Fibroblast of the aortic adventitia (primary cell): ENCODE measurements around the gene KRTAP10-2. TPM values are rescaled to one million over a fixed set of nuclear protein-coding genes. Genes with fewer than 3 reads are reported as not detected.

Experiments
- DNase-seq: peaks from one replicate; pipeline ENCODE4 v3.0.0-alpha.2; 2010; ENCODE audit warnings: low read depth
- H3K4me3 ChIP-seq: 2 replicates; pipeline ENCODE4 v1.5.1; 2011; ENCODE audit warnings: low read depth, mild to moderate bottlenecking, control low read depth, low read length, moderate library complexity
- total RNA-seq: library from RNA; depleted of rRNA; stranded (reverse); fragments of >200 nt; gene quantifications from 2 replicates; pipeline ENCODE4 v1.2.3, GENCODE V29; 2012; ENCODE audit warnings: low replicate concordance
- TF ChIP-seq, protein P1 (sequence below): IDR thresholded peaks from 2 replicates; pipeline ENCODE4 v1.5.1; 2011; ENCODE audit warnings: mild to moderate bottlenecking, low read length, control low read depth, inconsistent platforms; ENCODE audit not compliant: insufficient read depth

The KRTAP10-2 gene
- total RNA-seq, 1 donor: not detected

DNA sequence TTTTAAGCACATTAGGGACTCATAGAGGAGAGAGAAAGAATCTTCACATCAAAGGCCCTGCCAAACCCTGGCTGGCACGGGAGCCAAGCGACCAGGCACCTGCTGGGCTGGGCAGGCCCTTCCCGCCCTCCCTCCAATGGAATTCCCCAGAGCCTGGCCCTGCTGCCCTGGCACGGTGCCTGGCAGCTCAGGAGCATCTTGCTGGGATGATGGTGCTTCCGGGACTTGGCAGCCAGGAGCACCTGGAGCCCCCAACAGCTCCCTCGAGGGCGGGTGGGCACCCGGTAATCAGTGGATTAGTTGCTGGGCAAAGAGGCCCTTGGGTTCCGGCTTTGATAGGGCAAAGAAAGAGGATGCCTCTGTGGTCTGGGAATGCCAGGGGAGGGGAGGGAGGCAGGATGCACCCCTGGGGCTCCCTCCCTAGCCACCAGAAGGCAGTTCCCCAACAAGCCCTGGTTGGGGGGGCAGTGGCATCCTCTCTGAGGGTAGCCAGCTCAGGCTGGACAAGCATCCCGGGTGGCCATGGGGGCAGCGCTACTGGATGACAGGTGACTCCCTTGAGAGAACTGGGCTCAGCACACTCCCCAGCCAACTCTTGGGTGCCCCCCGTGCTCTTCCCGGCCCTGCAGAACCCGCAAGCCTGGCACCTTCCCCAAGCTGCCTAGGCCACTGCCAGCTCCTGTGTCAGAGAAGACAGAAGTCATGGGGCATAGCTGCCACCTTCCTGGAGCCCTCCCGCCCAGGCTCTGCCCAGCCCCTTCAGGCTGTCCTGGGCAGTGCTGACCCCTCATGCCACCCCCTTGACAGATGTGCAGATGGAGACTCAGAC, 37.7 kb downstream of the KRTAP10-2 start:
- H3K4me3 ChIP-seq: no peak overlapping the region
- no peak for DNase-seq
- TF ChIP-seq, protein P1, sequence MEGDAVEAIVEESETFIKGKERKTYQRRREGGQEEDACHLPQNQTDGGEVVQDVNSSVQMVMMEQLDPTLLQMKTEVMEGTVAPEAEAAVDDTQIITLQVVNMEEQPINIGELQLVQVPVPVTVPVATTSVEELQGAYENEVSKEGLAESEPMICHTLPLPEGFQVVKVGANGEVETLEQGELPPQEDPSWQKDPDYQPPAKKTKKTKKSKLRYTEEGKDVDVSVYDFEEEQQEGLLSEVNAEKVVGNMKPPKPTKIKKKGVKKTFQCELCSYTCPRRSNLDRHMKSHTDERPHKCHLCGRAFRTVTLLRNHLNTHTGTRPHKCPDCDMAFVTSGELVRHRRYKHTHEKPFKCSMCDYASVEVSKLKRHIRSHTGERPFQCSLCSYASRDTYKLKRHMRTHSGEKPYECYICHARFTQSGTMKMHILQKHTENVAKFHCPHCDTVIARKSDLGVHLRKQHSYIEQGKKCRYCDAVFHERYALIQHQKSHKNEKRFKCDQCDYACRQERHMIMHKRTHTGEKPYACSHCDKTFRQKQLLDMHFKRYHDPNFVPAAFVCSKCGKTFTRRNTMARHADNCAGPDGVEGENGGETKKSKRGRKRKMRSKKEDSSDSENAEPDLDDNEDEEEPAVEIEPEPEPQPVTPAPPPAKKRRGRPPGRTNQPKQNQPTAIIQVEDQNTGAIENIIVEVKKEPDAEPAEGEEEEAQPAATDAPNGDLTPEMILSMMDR: no peak

DNA sequence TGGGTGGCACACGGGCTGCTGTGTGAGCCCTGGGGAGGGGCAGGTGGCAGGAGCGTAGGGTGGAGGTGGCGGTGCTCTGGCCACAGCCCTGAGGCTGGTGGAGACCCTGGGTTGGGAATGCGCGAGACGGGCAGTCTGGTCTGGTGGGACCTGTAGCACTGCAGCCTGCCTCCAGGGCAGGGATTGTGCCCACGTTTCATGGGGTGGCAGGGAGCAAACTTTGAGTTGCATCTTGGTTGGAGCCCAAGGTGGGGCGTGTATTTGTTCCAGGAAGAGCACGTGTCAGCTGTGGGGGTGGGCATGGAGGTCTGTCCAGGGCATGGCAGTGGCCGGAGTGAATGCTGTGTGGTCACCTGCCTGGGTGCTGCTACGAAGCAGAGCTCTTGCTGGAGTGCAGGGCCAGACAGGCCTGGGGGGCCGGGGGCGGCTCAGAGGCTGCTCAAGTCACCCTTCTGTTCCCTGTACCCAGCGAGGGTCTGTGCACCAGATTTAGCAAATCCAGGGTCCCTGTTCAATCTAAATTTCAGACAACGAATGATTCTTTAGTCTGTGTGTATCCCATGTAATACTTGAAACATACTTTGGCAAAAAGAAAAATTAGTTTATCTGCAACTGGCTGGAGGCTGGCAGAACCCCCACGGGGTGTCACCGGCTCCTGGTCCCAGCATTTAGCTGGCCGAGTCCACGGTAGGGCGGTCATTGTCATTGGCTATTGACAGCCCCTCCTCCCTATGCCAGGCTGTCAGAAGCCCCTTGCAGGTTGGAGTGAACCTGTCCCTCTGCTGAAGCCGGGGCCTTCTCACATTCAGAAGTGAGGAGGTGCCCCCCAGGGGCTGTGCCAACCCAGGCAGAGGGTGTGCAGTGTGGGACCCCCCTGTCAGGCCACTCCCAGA, 38.6 kb downstream of the KRTAP10-2 start:
- no peak for DNase-seq
- TF ChIP-seq, protein P1: no peak
- H3K4me3 ChIP-seq: no peak overlapping the region

DNA sequence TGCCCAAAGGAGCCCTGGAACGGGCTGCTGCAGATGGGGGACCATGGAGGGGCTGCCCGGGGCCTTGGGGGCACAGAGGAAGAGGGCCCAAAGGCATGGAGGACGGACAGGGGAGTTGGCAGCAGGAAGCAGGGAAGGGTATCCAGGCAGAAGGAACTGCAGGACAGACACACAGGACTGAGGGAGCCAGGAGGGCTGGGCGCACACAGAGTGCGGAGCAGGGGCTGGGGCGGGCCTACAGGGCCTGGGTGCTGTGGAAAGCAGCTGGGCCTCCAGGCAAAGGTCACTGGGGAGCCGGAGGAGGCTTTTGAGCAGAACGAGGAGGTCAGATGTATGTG, 39.4 kb downstream of the KRTAP10-2 start:
- DNase-seq: no peak
- TF ChIP-seq, protein P1: no peak
- no peak overlapping the region for H3K4me3 ChIP-seq

DNA sequence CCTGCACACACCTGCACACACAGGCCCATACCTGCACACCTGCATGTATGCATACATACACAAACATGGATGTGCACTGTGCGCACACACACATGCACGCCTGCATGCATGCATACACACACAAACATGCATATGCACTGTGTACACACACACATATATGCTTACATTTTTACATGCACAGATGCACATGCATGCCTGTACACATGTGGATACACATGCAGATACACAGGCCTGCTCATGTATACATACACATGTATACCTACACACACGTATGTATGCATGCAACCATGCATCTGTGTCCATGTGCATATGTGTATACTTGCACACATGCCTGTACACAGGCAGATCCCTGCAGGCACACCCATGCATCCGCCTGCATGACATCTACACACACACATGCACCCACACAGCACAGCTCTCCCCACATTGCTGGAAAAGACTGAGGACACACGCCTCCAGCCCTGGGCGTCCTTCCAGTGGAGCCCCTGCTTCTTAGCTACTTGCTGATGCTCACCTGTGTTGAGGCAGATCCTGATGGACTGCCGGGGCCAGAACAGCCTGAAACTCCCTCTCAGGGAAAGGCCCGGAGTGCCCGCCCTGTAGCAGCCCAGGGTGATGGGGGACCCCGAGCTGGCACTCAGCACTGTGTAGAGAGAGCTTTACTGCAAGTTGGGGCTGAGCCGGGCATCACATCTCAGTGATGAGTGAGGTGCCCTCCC, 39.9 kb downstream of the KRTAP10-2 start:
- no peak overlapping the region for H3K4me3 ChIP-seq
- TF ChIP-seq, protein P1: no peak
- no peak for DNase-seq

DNA sequence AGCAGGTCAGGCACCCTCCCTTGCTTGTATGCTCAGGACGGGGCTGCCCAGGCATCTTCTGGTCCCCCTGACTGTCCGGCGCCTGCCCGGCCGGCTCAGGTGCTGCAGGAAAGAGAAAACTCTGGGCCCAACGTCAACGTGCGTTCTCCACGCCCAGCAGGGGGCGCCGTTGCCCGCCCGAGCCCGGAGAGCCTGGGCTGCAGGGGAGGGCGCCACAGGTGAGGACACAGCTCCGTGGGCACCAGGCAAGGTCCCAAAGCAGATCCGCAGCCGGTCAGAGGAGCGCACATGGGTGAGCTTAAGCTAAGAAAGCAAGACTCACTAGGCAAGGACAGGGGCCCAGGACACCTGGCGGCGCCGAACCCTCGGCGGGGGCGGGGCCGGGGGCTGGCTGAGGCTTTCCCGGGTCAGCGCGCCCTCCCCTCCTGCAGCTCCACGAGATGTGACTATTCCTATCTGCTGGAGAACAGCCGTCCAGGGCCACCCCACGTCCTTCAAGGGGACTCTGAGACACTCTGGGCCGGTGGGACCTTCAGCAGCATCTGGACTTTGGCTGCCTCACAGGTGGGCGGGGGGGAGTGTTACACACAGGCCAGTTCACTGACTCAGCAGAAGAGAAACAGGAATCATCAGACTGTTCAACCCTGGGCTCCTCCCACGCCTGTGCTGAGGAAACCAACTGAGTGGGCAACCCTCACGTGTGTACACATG, 40.6 kb downstream of the KRTAP10-2 start:
- DNase-seq: peak; percentile 11

More for the DNA sequence above, 40.6 kb downstream of the KRTAP10-2 start:
- TF ChIP-seq, protein P1: peak; percentile 70
- H3K4me3 ChIP-seq: no peak overlapping the region
